ENCODE data around the gene ACP2.

DNA sequence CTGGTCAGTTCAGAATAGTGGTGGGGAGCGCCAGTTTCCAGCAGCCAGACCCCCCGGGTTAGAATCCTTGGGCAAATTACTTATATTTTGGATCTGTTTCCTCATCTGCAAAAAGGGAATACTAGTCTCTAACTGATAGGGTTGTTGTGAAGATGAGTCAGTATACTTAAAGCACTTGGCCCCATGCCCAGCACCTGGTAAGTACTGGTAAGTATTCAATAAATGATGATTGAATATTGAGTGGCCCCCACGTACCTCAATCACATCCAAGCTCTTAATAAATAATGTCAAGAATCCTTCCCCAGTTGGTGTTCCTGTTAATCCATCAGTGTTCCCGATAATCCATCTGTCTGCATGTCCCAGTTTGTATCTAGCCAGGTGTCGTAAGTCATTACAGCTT is 12.1 kb downstream of the ACP2 start:
- no peak for TF ChIP-seq POLR2A (IDR thresholded peaks at IDR 0.05)
- TF ChIP-seq, protein P1, sequence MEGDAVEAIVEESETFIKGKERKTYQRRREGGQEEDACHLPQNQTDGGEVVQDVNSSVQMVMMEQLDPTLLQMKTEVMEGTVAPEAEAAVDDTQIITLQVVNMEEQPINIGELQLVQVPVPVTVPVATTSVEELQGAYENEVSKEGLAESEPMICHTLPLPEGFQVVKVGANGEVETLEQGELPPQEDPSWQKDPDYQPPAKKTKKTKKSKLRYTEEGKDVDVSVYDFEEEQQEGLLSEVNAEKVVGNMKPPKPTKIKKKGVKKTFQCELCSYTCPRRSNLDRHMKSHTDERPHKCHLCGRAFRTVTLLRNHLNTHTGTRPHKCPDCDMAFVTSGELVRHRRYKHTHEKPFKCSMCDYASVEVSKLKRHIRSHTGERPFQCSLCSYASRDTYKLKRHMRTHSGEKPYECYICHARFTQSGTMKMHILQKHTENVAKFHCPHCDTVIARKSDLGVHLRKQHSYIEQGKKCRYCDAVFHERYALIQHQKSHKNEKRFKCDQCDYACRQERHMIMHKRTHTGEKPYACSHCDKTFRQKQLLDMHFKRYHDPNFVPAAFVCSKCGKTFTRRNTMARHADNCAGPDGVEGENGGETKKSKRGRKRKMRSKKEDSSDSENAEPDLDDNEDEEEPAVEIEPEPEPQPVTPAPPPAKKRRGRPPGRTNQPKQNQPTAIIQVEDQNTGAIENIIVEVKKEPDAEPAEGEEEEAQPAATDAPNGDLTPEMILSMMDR (IDR thresholded peaks at IDR 0.05) = no peak
